ENCODE results near the gene TNFAIP8. TPM values are rescaled to one million over a fixed set of nuclear protein-coding genes. Genes with fewer than 3 reads are reported as not detected.

TNFAIP8 gene
- total and polyA plus RNA-seq, 2 of the 13 experiments (the other 11 are each of a cell fraction or from before 2014, with no cell fraction given): 6.4 to 11.2 TPM

DNA sequence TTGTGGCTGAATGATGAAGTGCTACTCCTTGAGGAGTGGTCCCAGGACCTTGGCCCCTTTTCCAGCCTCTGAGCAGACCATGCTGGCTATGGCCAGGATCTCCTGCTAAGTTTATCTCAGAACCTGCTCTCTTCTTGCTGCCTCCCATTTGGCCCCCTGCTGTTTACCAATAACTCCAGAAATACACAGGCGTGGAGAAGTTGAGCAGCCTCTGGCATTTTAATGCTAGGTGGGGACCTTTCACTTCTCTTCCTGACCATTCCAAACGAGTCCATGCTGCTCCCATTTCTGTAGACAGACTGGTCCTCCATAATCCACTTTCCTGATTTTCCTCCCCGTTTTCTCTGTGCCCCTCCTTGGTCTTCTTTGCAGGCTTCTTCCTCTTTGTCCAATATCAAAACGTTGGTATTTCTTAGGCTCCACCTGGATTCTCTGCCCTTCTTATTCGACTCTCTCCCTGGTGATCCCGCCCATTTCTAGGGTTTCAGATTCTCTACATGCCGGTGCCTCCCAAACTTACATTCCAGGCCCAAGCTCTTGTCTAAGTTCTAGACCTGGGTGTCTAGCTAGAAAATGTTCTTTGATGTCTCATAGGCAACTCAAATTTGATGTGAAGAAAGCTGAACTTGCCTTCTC, 33.4 kb upstream of the TNFAIP8 start:
- ChIA-PET POLR2A (no interaction called here), CTCF (ENCODE audit: low intra/inter-chr PET ratio, low total read pairs) (no interaction called here)
- no TSS peak for BruUV-seq (replicated peaks)
- no peaks in the 10 kb centered on the region for H3K36me3 ChIP-seq (replicated peaks in 1 of 2; ENCODE audit: control insufficient read depth in 1 of 2, insufficient read depth in 2 of 2, low read length in 2 of 2)
- no peak for ATAC-seq
- no peak overlapping the region for H3K9ac ChIP-seq (ENCODE audit: insufficient read depth, low read depth, low read length)
- FAIRE-seq: no peak
- no peak overlapping the region for H2AFZ ChIP-seq (ENCODE audit: low read length)
- H3K79me2 ChIP-seq (ENCODE audit: insufficient read depth, low read length): no peaks in the 10 kb centered on the region
- H3K27me3 ChIP-seq (ENCODE audit: control insufficient read depth in 1 of 2, insufficient read depth in 2 of 2, low read length in 2 of 2): no peaks in the 10 kb centered on the region
- H4K20me1 ChIP-seq (ENCODE audit: insufficient read depth, low read length): no peaks in the 10 kb centered on the region
- H3K9me3 ChIP-seq (ENCODE audit: low read length): no peaks in the 10 kb centered on the region
- intact Hi-C loops (cut with micrococcal nuclease; ENCODE audit: unreplicated experiment): no loop called here
- in situ Hi-C loops (cut with HindIII; ENCODE audit: extremely low pct_ligation_motif_present, low pct_unique_long_range_greater_than_20kb): no loop called here
- 92% methylated on average over 7 of the region's 7 CpGs for WGBS (ENCODE audit: low lambda C conversion rate)
- H3K4me1 ChIP-seq (ENCODE audit: insufficient read depth, low read length): peaks cover 31% of the 10 kb centered on the region
- no peak for DNase-seq (ENCODE audit: low spot score)
- no peak overlapping the region for H3K4me2 ChIP-seq (ENCODE audit: low read depth, low read length)
- H3K4me3 ChIP-seq (replicated peaks in 1 of 3; ENCODE audit: insufficient read depth in 1 of 3, low read depth in 2 of 3, low read length in 3 of 3): no peak overlapping the region
- H3K27ac ChIP-seq (ENCODE audit: extremely low read length, insufficient read depth, low read length): no peak overlapping the region
- TF ChIP-seq, protein P1, sequence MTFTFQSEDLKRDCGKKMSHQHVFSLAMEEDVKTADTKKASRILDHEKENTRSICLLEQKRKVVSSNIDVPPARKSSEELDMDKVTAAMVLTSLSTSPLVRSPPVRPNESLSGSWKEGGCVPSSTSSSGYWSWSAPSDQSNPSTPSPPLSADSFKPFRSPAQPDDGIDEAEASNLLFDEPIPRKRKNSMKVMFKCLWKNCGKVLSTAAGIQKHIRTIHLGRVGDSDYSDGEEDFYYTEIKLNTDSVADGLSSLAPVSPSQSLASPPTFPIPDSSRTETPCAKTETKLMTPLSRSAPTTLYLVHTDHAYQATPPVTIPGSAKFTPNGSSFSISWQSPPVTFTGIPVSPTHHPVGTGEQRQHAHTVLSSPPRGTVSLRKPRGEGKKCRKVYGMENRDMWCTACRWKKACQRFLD (CRISPR knock-in tag; IDR thresholded peaks at IDR 0.05; ENCODE audit: borderline replicate concordance): no peak
- TF ChIP-seq MXD4 (CRISPR knock-in tag; IDR thresholded peaks at IDR 0.05) (no peak), ZNF430 (CRISPR knock-in tag; IDR thresholded peaks at IDR 0.05) (no peak), FIP1L1 (IDR thresholded peaks at IDR 0.05; ENCODE audit: borderline replicate concordance, insufficient read depth, low read depth, low read length) (no peak), HNRNPLL (IDR thresholded peaks at IDR 0.05; ENCODE audit: low read depth, low read length, poor library complexity, severe bottlenecking) (no peak), TSC22D2 (CRISPR knock-in tag; IDR thresholded peaks at IDR 0.05; ENCODE audit: borderline replicate concordance) (no peak), ZNF878 (CRISPR knock-in tag; IDR thresholded peaks at IDR 0.05) (no peak), ZNF543 (CRISPR knock-in tag; IDR thresholded peaks at IDR 0.05) (no peak), ZUFSP (CRISPR knock-in tag; IDR thresholded peaks at IDR 0.05; ENCODE audit: borderline replicate concordance) (no peak)
- TF ChIP-seq, protein P2, sequence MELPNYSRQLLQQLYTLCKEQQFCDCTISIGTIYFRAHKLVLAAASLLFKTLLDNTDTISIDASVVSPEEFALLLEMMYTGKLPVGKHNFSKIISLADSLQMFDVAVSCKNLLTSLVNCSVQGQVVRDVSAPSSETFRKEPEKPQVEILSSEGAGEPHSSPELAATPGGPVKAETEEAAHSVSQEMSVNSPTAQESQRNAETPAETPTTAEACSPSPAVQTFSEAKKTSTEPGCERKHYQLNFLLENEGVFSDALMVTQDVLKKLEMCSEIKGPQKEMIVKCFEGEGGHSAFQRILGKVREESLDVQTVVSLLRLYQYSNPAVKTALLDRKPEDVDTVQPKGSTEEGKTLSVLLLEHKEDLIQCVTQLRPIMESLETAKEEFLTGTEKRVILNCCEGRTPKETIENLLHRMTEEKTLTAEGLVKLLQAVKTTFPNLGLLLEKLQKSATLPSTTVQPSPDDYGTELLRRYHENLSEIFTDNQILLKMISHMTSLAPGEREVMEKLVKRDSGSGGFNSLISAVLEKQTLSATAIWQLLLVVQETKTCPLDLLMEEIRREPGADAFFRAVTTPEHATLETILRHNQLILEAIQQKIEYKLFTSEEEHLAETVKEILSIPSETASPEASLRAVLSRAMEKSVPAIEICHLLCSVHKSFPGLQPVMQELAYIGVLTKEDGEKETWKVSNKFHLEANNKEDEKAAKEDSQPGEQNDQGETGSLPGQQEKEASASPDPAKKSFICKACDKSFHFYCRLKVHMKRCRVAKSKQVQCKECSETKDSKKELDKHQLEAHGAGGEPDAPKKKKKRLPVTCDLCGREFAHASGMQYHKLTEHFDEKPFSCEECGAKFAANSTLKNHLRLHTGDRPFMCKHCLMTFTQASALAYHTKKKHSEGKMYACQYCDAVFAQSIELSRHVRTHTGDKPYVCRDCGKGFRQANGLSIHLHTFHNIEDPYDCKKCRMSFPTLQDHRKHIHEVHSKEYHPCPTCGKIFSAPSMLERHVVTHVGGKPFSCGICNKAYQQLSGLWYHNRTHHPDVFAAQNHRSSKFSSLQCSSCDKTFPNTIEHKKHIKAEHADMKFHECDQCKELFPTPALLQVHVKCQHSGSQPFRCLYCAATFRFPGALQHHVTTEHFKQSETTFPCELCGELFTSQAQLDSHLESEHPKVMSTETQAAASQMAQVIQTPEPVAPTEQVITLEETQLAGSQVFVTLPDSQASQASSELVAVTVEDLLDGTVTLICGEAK (IDR thresholded peaks at IDR 0.05): no peak
- TF ChIP-seq, protein P2 (CRISPR knock-in tag; IDR thresholded peaks at IDR 0.05): no peak
- TF ChIP-seq, protein P3, sequence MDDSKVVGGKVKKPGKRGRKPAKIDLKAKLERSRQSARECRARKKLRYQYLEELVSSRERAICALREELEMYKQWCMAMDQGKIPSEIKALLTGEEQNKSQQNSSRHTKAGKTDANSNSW (CRISPR knock-in tag; IDR thresholded peaks at IDR 0.05; ENCODE audit: borderline replicate concordance): no peak

All from HepG2 (cell line).